ENCODE data around the gene TSPAN4.

GRCh38 chr11:901452-902061, 58.9 kb downstream of the TSPAN4 start:
- TF ChIP-seq CTCF (IDR thresholded peaks at IDR 0.05) (no peak), EP300 (IDR thresholded peaks at IDR 0.05) (no peak), POLR2A (IDR thresholded peaks at IDR 0.05) (no peak)

Measured in tibial nerve (tissue), 4 donors.